ENCODE measurements around the gene FRK.
"Not testable (repeated sequence)": the region's sequence is repeated elsewhere in the genome, so short reads cannot be mapped to it uniquely, and the experiment has no call there.

The FRK gene

GRCh38 chr6:116004841-116005815 lies 55.6 kb downstream of the FRK start:
- DNase-seq (ENCODE audit: low spot score), result no peak

DNA sequence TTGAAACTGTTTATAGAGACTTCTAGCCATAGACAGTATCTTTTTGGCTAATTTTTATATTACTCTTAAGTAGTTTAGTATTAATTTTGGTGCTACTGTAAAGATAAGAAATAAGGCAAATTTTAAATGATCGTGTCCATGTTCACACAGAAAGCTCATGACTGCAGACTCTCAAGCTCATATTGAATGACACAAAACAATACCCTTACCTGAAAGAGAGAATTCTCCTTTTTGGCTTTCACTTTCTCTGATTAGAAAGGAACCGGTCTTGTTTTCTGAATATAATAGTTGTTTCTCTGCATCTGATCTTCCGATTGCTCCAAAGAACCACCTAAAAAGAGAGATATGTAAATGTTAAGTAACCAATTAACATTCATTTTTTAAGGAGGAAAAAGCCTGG lies 57.0 kb downstream of the FRK start:
- no peak for DNase-seq (ENCODE audit: low spot score)

- DNase-seq (ENCODE audit: low spot score), result no peak
Observed at GRCh38 chr6:116002756-116003155, 57.9 kb downstream of the FRK start.

GRCh38 chr6:115999235-115999634 lies 61.5 kb downstream of the FRK start:
- no peak for DNase-seq (ENCODE audit: low spot score)

- DNase-seq (ENCODE audit: low spot score), result no peak
Observed at GRCh38 chr6:115997990-115998585, 62.6 kb downstream of the FRK start.

GRCh38 chr6:115986026-115986425 lies 74.7 kb downstream of the FRK start:
- DNase-seq (ENCODE audit: low spot score), result no peak

GRCh38 chr6:115984809-115985208 lies 75.9 kb downstream of the FRK start:
- no peak for DNase-seq (ENCODE audit: low spot score)

- DNase-seq (ENCODE audit: low spot score), result no peak
Observed at GRCh38 chr6:115983998-115984397, 76.7 kb downstream of the FRK start.

- no peak for DNase-seq (ENCODE audit: low spot score)
Observed at GRCh38 chr6:115982453-115982852, 78.2 kb downstream of the FRK start.

- no peak for DNase-seq (ENCODE audit: low spot score)
Observed at GRCh38 chr6:115977220-115977619, 83.5 kb downstream of the FRK start.

DNA sequence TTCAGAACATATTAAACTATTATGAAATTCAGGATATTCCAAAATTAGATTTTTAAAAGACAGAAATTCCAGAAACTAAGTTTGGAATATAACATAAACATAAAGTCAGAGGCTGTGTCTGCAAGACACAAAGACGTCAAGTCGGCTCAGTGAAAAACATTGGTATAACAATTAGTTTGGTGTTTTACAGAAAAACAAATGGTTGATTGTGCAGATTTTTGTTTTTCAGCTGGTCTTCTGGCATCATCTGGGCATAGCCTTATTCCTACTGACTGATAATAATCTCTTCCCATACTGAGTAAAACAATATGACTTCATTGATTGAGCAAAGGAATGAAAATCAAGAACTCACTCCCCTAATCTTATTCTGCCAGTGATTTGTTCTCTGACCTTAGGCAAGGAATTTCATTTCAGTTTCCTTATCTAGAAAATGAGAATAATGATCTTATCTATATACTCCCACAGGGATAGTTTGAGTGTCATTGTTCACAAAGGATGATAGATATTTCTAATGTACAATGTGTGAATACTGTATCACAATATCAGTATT lies 84.3 kb downstream of the FRK start:
- no peak for DNase-seq (ENCODE audit: low spot score)

- no peak for DNase-seq (ENCODE audit: low spot score)
Observed at GRCh38 chr6:115972679-115973078, 88.0 kb downstream of the FRK start.

DNA sequence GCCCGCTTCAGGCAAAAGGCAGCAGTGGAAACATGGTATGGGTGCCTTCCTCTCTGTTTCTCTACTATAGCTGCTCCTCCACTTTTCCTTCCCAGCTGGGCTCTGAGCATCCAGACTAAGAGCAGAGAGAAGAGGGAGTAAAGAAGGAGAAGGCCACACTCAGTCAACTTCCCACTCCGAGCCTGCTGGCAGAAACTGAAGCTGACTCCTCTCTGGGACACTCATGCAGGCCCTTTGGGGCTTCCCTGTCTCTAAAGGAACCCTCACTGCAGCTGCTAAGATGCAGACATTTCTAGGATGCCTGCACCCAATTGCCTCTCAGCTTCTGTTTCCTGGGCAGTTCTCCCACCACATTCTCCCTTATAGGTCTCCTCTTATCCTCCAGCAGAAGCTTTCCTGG lies 88.9 kb downstream of the FRK start:
- no peak for DNase-seq (ENCODE audit: low spot score)

- DNase-seq (ENCODE audit: low spot score), result peak; percentile 28
Observed at GRCh38 chr6:115969930-115970273, 90.8 kb downstream of the FRK start.

GRCh38 chr6:115969207-115969929 lies 91.3 kb downstream of the FRK start:
- DNase-seq (ENCODE audit: low spot score), result no peak

DNA sequence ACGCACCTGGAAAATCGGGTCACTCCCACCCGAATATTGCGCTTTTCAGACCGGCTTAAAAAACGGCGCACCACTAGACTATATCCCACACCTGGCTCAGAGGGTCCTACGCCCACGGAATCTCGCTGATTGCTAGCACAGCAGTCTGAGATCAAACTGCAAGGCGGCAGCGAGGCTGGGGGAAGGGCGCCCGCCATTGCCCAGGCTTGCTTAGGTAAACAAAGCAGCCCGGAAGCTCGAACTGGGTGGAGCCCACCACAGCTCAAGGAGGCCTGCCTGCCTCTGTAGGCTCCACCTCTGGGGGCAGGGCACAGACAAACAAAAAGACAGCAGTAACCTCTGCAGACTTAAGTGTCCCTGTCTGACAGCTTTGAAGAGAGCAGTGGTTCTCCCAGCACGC lies 100.4 kb downstream of the FRK start:
- DNase-seq (ENCODE audit: low spot score), result not testable (repeated sequence)

DNA sequence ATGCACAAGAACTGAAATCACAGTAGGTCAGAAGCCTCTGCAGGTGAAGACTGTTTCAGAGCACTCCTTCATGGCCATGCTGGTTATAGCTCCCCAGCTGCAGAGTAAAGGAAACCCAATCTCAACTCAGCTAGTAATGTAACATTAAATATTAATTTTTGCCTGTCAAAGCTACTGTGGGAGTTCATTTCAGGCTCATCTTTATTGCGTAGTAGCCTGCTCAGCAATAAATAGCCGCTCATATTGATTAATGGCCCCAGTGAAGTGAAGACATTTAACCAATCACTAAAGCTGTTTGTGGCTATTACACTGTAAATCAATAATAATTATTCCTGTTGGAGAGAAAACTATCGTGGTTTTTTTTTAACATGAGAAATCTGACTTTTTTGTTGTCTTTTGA lies 101.7 kb downstream of the FRK start:
- DNase-seq (ENCODE audit: low spot score), result no peak

DNA sequence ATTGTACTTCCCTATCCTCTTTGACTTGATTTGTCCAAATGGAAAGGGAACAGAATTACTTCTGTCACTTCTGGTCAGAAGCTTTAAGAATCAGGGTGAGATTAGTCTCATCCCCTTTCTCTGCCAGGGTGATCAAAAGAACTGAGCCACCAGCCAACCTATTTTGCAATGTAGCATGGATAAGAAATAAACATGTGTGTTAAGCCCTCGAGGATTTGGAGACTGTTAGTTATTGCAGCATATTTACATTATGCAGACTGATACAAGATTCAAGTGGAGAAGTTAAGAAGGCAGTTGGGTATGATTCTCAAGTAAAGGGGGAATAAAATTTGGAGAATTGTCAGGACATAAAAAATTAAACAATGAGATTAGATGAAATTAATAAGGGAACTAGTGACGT lies 106.0 kb downstream of the FRK start:
- DNase-seq (ENCODE audit: low spot score), result no peak

DNA sequence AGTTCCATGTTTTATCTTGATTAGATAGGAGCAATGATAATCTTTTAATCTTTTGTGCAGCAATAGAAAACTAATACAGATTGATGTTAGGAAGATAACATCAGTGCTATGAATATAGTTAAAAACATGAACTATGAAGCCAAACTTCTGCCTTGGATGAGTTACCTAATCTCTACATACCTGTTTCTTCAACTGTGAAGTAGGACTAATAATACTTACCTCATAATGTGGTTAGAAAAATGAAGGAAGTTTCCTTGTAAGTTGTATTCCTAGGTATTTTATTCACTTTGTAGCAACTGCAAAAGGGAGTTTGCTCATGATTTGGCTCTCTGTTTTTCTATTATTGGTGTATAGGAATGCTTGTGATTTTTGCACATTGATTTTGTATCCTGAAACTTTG lies 111.9 kb downstream of the FRK start:
- no peak for DNase-seq (ENCODE audit: low spot score)

- no peak for DNase-seq (ENCODE audit: low spot score)
Observed at GRCh38 chr6:115947966-115948541, 112.6 kb downstream of the FRK start.

DNA sequence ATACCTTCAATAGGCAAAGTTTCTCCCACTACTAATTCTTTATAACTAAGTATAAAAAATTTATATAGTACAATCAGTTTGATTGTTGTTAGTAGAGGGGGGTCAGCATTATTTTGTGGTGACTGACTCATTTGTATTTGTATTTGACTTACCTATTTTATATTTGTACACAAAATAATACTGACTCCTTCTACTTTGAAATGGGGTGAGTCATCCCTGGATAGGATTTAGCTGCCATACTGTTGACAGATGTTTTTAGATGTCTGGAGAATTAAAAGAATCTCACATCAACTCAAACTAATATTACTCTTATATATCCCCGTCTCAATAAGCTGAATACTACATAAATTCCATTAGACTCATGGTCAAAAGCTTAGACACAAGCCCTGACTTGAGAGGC lies 114.9 kb downstream of the FRK start:
- DNase-seq (ENCODE audit: low spot score), result no peak

DNA sequence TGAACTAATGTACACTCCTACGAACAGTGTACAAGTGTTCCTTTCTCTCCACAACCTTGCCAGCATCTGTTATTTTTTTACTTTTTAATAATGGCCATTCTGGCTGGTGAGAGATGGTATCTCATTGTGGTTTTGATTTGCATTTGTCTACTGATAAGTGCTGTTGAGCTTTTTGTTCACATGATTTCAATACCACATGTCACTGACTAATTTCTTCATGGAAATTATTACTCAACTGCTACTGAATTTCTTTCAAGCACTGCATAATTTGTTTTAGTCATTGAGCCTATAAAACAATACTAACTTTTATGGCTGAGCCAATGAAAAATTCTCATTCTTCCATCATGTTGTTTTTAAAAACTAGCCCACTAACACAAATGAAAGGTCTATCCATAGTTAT lies 115.4 kb downstream of the FRK start:
- no peak for DNase-seq (ENCODE audit: low spot score)
